Measurements from ENCODE around the gene DIP2C.

DNA sequence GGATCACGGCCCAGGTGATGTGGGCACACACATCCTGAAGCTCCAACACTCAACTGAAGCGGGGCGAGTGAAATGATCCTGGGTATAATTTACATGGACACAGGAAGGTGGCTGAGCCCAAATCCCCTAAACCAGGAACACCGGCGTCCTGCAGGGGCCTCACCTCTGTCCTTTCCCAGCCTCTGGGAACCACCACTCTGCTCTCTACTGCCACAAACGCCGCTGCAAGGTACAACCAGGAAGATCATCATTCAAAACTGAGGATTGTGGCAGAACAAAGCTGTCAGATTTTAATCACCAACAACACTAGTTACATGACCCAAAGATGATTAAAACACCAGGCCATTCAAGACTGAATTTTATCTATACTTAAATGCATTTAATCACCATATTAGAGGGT, 104.0 kb downstream of the DIP2C start:
- TF ChIP-seq CTCF (IDR thresholded peaks at IDR 0.05; ENCODE audit: borderline replicate concordance, extremely low read depth, low read length, poor library complexity, severe bottlenecking) = no peak
- no peak for TF ChIP-seq EZH2 (IDR thresholded peaks at IDR 0.05; ENCODE audit: borderline replicate concordance, low read depth, low read length, severe bottlenecking)

Measured in DND-41 (cell line).